Motor neuron (in vitro differentiated cells): ENCODE measurements around the gene SEMA6B. TPM values are rescaled to one million over a fixed set of nuclear protein-coding genes. Genes with fewer than 3 reads are reported as not detected.
"Not testable (repeated sequence)": the region's sequence is repeated elsewhere in the genome, so short reads cannot be mapped to it uniquely, and the experiment has no call there.

Experiments used
- ATAC-seq, 8 experiments: fragments of 200-7000 bp; cut with Tn5 transposase; replicated peaks in 6 of 8; 2 replicates each; pipeline ENCODE4 v1.8.0; 2021; ENCODE audit warnings: mild to moderate bottlenecking in 8 of 8, moderate library complexity in 8 of 8
- H3K27ac ChIP-seq, 2 donors: fragments of 250-450 bp; sonication (Bioruptor Pico); 2 replicates each; pipeline ENCODE4 v1.9.0; 2021; ENCODE audit warnings: antibody characterized with exemption in 2 of 2, mild to moderate bottlenecking in 2 of 2, moderate library complexity in 1 of 2
- H3K4me1 ChIP-seq, 2 donors: fragments of 250-450 bp; sonication (Bioruptor Pico); replicated peaks in 1 of 2; 2 replicates each; pipeline ENCODE4 v1.6.1; 2021; ENCODE audit warnings: antibody characterized with exemption in 2 of 2, mild to moderate bottlenecking in 2 of 2, moderate library complexity in 1 of 2
- H3K4me3 ChIP-seq, 5 donors: fragments of 250-450 bp; sonication (Bioruptor Pico); 2 replicates each; pipeline ENCODE4 v1.9.0; 2021; ENCODE audit warnings: antibody characterized with exemption in 5 of 5, mild to moderate bottlenecking in 5 of 5, moderate library complexity in 4 of 5
- WGBS, 10 experiments: fragments of 450-650 bp; shearing (Covaris generic); methylation state at CpG; one replicate each; pipeline ENCODE4 v1.0.0; 2022; 5-methylcytosine and 5-hydroxymethylcytosine counted together
- in situ Hi-C, 9 experiments: fragments of 400-800 bp; cut with MboI; loops; one replicate each; pipeline ENCODE4 v1.15.0; 2021; ENCODE audit warnings: low sequenced_read_pairs in 9 of 9, low pct_unique_long_range_greater_than_20kb in 2 of 9; ENCODE audit not compliant: unreplicated experiment in 9 of 9
- total RNA-seq, 8 experiments: library from RNA; unstranded; fragments of 300-600 nt; gene quantifications; 2 replicates each; pipeline versions ENCODE4 v1.2.3 to v1.2.4, GENCODE V29; 2022

SEMA6B gene
- total RNA-seq, 8 experiments from 2014 or later: 0.56 to 35.1 (median 13.7) TPM

GRCh38 chr19:4577020-4577782, 17.7 kb upstream of the SEMA6B start:
- Histone ChIP-seq H3K4me1 (peaks cover 22 to 30% of the 10 kb centered on the region in 2 donors), H3K4me3 (no peak overlapping the region), H3K27ac (peak overlapping the region; percentile 31 to 75)
- in situ Hi-C loops: loop anchor here in 3 of 9 experiments (10.0 kb wide), 1 partner anchor 58 kb away; the partner anchor contains the start of gene TNFAIP8L1 (in 3 of the 3)
- 17 to 100% (median 65%) methylated on average over 1 to 2 of the region's 5 CpGs; no CpG with 5 or more reads in 5 of the 10 experiments for WGBS, 10 experiments
- peak in 2 of 8 experiments; percentile 12 to 13 for ATAC-seq

- 7 to 100% (median 77%) methylated on average over 1 to 5 of the region's 17 CpGs; no CpG with 5 or more reads in 2 of the 10 experiments for WGBS, 10 experiments
- in situ Hi-C loops: loop anchor here in 3 of 9 experiments (10.0 kb wide), 1 partner anchor 59 kb away; the partner anchor contains the start of gene TNFAIP8L1 (in 3 of the 3)
- H3K4me3 ChIP-seq: no peak overlapping the region
- peak; percentile 10 to 70 (median 16) for ATAC-seq
- H3K4me1 ChIP-seq: peaks cover 22 to 27% of the 10 kb centered on the region in 2 donors
- peak overlapping the region; percentile 68 to 75 for H3K27ac ChIP-seq
Measured at GRCh38 chr19:4576016-4576933, 16.8 kb upstream of the SEMA6B start.

DNA sequence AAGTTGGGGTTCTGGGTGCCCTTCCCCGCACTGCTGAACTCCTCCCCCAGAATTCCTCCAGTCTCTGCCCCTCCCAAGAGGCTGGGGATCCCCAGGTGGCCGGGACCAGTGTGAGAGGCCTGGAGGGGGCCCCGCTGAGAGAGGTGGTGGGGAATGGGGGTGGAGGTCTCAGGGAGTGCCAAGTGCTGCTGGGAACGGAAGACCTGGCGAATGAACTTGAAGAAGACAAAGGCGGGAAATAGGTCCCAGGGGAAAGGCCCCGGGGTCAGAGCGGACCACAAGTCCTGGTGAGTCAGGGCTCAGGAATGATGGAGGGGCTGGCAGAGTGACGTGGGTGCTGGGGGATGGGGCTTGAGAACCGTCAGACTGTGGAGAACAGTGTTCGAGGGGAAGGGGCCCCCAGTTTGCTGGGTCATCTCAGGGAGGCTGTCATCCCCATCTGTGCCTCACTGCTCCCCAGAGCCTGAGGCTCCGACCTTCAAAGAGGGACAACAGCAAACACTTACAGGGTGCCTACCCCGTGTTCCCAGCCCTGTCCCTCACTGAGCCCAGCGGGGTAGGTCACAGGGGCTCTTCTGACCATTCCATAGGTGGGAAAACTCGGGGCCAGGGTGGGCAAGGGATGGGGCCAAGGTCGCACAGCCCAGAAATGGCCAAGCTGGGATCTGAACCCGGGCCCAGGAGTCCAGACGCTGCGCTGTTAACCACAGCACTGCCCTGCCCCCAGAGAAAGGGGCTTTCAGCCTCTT, 16.0 kb upstream of the SEMA6B start:
- H3K4me3 ChIP-seq: no peak overlapping the region
- in situ Hi-C loops: loop anchor here in 3 of 9 experiments (10.0 kb wide), 1 partner anchor 59 kb away; the partner anchor contains the start of gene TNFAIP8L1 (in 3 of the 3)

DNA sequence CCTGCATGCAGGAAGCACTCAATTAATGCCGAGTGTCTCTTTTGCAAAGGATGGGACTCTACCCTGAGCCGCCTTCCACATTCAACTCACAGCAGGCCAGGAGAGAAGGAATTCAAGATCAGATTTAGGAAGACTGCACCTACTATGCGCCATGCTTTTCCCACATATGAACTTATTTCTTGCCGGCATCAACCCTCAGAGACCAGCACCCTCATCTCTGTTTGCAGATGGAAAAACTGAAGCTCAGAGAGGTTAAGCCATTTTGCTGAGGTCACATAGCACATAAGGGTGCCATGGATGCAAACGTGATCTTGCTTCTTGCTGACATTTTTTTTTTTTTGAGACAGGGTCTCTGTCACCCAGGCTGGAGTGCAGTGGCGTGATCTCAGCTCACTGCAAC, 14.2 kb upstream of the SEMA6B start:
- 30 to 100% (median 95%) methylated on average over 1 to 4 of the region's 6 CpGs; no CpG with 5 or more reads in 3 of the 10 experiments for WGBS, 10 experiments
- in situ Hi-C loops: loop anchor here in 3 of 9 experiments (10.0 kb wide), 1 partner anchor 61 kb away; the partner anchor contains the start of gene TNFAIP8L1 (in 3 of the 3)
- peaks cover 18 to 22% of the 10 kb centered on the region in 2 donors for H3K4me1 ChIP-seq
- ATAC-seq: no peak
- H3K27ac ChIP-seq: no peak overlapping the region
- H3K4me3 ChIP-seq: no peak overlapping the region

More for the DNA sequence above, 16.0 kb upstream of the SEMA6B start:
- H3K27ac ChIP-seq: peak overlapping the region; percentile 68 to 75
- H3K4me1 ChIP-seq: peaks cover 22 to 27% of the 10 kb centered on the region in 2 donors
- ATAC-seq: peak; percentile 61 to 75 (median 68)
- WGBS, 10 experiments: 11 to 80% (median 40%) methylated on average over 1 to 3 of the region's 19 CpGs; no CpG with 5 or more reads in 7 of the 10 experiments

DNA sequence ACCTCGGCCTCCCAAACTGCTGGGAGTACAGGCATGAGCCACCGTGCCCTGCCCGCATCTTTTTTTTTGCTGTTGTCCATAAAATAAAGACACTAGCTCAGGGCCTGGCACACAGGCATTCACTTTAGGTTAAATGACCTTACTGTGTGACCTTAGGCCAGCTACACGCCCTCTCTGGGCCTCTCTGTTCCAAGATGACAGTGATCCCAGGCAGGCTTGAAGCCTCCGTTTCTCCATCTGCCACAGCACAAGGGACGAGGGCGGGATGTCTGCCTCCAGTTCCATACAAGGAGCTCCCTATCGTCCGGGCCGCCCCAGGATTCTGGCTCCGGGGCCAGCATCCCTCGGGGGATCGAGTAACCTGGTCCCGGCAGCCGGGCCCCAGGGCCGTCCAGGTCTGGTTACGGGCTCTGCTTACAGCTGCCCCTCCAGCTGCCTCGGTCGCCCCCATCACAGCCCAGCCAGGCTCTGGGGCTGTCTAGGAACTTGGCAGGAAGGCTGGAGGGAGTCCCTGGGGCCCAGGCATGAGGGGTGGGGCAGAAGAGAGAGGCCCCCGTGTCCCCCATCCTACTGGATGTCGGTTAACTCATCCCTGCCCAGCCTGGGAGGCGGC, 11.9 kb upstream of the SEMA6B start:
- Histone ChIP-seq H3K4me1 (peaks cover 11 to 20% of the 10 kb centered on the region in 2 donors), H3K27ac (no peak overlapping the region), H3K4me3 (no peak overlapping the region)
- in situ Hi-C loops: loop anchor here in 3 of 9 experiments (10.0 kb wide), 1 partner anchor 63 kb away; the partner anchor contains the start of gene TNFAIP8L1 (in 3 of the 3)
- WGBS, 10 experiments: 20 to 100% (median 84%) methylated on average over 1 to 8 of the region's 22 CpGs; no CpG with 5 or more reads in 4 of the 10 experiments
- no peak for ATAC-seq

DNA sequence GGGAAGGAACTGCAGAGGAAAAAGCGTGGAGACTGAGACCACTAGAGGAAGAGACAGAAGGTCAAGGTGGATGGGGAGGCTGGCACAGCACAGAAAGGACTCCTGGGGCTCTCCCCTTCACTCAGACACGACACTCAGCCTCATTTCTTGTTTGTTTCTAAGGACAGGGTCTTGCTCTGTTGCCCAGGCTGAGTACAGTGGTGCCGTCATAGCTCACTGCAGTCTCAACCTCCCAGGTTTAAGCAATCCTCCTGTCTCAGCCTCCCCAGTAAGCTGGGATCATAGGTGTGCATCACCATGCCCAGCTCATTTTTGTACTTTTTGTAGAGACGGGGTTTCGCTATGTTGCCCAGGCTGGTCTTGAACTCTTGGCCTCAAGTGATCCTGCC, 11.4 kb upstream of the SEMA6B start:
- in situ Hi-C loops: loop anchor here in 3 of 9 experiments (10.0 kb wide), 1 partner anchor 64 kb away; the partner anchor contains the start of gene TNFAIP8L1 (in 3 of the 3)
- ATAC-seq: no peak
- Histone ChIP-seq H3K4me1 (peaks cover 8 to 16% of the 10 kb centered on the region in 2 donors), H3K27ac (no peak overlapping the region), H3K4me3 (no peak overlapping the region)
- WGBS, 10 experiments: 17 to 100% (median 80%) methylated on average over 1 to 2 of the region's 5 CpGs; no CpG with 5 or more reads in 3 of the 10 experiments

GRCh38 chr19:4570402-4570801, 10.9 kb upstream of the SEMA6B start:
- no peak for ATAC-seq
- Histone ChIP-seq H3K4me3 (no peak overlapping the region), H3K4me1 (peaks cover 4 to 11% of the 10 kb centered on the region in 2 donors), H3K27ac (no peak overlapping the region)
- WGBS, 10 experiments: 0 to 90% (median 81%) methylated on average over 1 to 11 of the region's 11 CpGs; no CpG with 5 or more reads in 2 of the 10 experiments
- in situ Hi-C loops: loop anchor here in 3 of 9 experiments (10.0 kb wide), 1 partner anchor 64 kb away; the partner anchor contains the start of gene TNFAIP8L1 (in 3 of the 3)

- in situ Hi-C loops: no loop called here
- Histone ChIP-seq H3K4me3 (no peak overlapping the region), H3K4me1 (no peaks in the 10 kb centered on the region), H3K27ac (no peak overlapping the region)
- ATAC-seq: no peak
- WGBS, 10 experiments: 60 to 100% (median 89%) methylated on average over 1 to 6 of the region's 7 CpGs; no CpG with 5 or more reads in 1 of the 10 experiments
Measured at GRCh38 chr19:4568886-4569285, 9.4 kb upstream of the SEMA6B start.

- H3K4me3 ChIP-seq: no peak overlapping the region
- in situ Hi-C loops: no loop called here
- no peaks in the 10 kb centered on the region for H3K4me1 ChIP-seq
- H3K27ac ChIP-seq: no peak overlapping the region
- 18 to 100% (median 46%) methylated on average over 2 to 8 of the region's 14 CpGs; no CpG with 5 or more reads in 6 of the 10 experiments for WGBS, 10 experiments
- ATAC-seq: peak; percentile 56 to 99 (median 69)
Measured at GRCh38 chr19:4567584-4568071, 8.1 kb upstream of the SEMA6B start.

GRCh38 chr19:4566402-4567051, 7.0 kb upstream of the SEMA6B start:
- ATAC-seq: no peak
- 47 to 100% (median 88%) methylated on average over 2 to 8 of the region's 35 CpGs; no CpG with 5 or more reads in 7 of the 10 experiments for whole genome bisulfite sequencing, 10 experiments
- Histone ChIP-seq H3K4me3 (no peak overlapping the region), H3K27ac (no peak overlapping the region), H3K4me1 (no peaks in the 10 kb centered on the region)
- in situ Hi-C loops: no loop called here

GRCh38 chr19:4563562-4563961, 4.1 kb upstream of the SEMA6B start:
- H3K4me3 ChIP-seq, H3K4me1 ChIP-seq, ATAC-seq, H3K27ac ChIP-seq, in situ Hi-C loops: not testable (repeated sequence)
- 20 to 100% (median 100%) methylated on average over 1 of the region's 5 CpGs; no CpG with 5 or more reads in 6 of the 10 experiments for WGBS, 10 experiments
